Esophagus (tissue), 2 donors: ENCODE results near the gene KNOP1. TPM values are rescaled to one million over a fixed set of nuclear protein-coding genes. Genes with fewer than 3 reads are reported as not detected.

Experiments used
- H3K27ac ChIP-seq, 2 donors: one replicate each; pipeline ENCODE4 v1.5.1; 2013; ENCODE audit warnings: low read depth in 2 of 2, mild to moderate bottlenecking in 2 of 2, inconsistent platforms in 1 of 2, low read length in 1 of 2, moderate library complexity in 1 of 2
- H3K27me3 ChIP-seq, 2 donors: one replicate each; pipeline ENCODE4 v1.6.1; 2013; ENCODE audit warnings: low read length in 2 of 2, control low read depth in 1 of 2, mild to moderate bottlenecking in 1 of 2; ENCODE audit not compliant: insufficient read depth in 2 of 2, control insufficient read depth in 1 of 2
- H3K36me3 ChIP-seq, 2 donors: one replicate each; pipeline ENCODE4 v1.6.1; 2013; ENCODE audit warnings: low read length in 1 of 2; ENCODE audit not compliant: control insufficient read depth in 2 of 2, insufficient read depth in 2 of 2
- H3K4me1 ChIP-seq, 2 donors: one replicate each; pipeline ENCODE4 v1.6.1; 2013; ENCODE audit warnings: low read length in 1 of 2; ENCODE audit not compliant: control insufficient read depth in 2 of 2, insufficient read depth in 2 of 2
- H3K4me3 ChIP-seq, 2 donors: one replicate each; pipeline ENCODE4 v1.5.1; 2013; ENCODE audit warnings: low read length in 2 of 2, mild to moderate bottlenecking in 2 of 2, low read depth in 1 of 2, moderate library complexity in 1 of 2
- H3K9me3 ChIP-seq, 2 donors: one replicate each; pipeline ENCODE4 v1.6.1; 2013; ENCODE audit warnings: mild to moderate bottlenecking in 2 of 2, low read depth in 1 of 2, low read length in 1 of 2, moderate library complexity in 1 of 2; ENCODE audit not compliant: control insufficient read depth in 2 of 2, insufficient read depth in 1 of 2
- WGBS, 2 donors: extraction: QIAGEN DNeasy Blood & Tissue Kit; methylation state at CpG; one replicate each; pipeline ENCODE4 v1.1.7; 2013; 5-methylcytosine and 5-hydroxymethylcytosine counted together
- polyA plus RNA-seq, 2 donors: library from polyadenylated mRNA; stranded (reverse); fragments of 200-250 nt; gene quantifications; one replicate each; pipeline ENCODE4 v1.2.3, GENCODE V29; 2013
- donor health status: healthy with polysubstance abuse.
- donor health status: Bipolar disorder and iron deficiency.

Gene KNOP1
- polyA plus RNA-seq, 2 donors, result 12.8 to 14.3 TPM

- Histone ChIP-seq H3K4me3 (no peak overlapping the region), H3K9me3 (no peaks in the 10 kb centered on the region), H3K4me1 (no peaks in the 10 kb centered on the region), H3K36me3 (no peaks in the 10 kb centered on the region), H3K27me3 (no peaks in the 10 kb centered on the region), H3K27ac (no peak overlapping the region)
- 93 to 96% methylated on average over 3 of the region's 3 CpGs for WGBS, 2 donors
Measured at GRCh38 chr16:19755268-19755667, 37.2 kb upstream of the KNOP1 start.

GRCh38 chr16:19754644-19755036 is 36.6 kb upstream of the KNOP1 start:
- WGBS, 2 donors, result 58 to 81% methylated on average over 1 of the region's 1 CpG
- H3K27ac ChIP-seq, result no peak overlapping the region
- no peaks in the 10 kb centered on the region for H3K9me3 ChIP-seq
- no peaks in the 10 kb centered on the region for H3K36me3 ChIP-seq
- no peaks in the 10 kb centered on the region for H3K27me3 ChIP-seq
- no peaks in the 10 kb centered on the region for H3K4me1 ChIP-seq
- H3K4me3 ChIP-seq, result no peak overlapping the region

GRCh38 chr16:19753815-19754643 is 36.0 kb upstream of the KNOP1 start:
- no peaks in the 10 kb centered on the region for H3K27me3 ChIP-seq
- no peak overlapping the region for H3K4me3 ChIP-seq
- H3K27ac ChIP-seq, result no peak overlapping the region
- no peaks in the 10 kb centered on the region for H3K36me3 ChIP-seq
- no peaks in the 10 kb centered on the region for H3K9me3 ChIP-seq
- no peaks in the 10 kb centered on the region for H3K4me1 ChIP-seq
- 60 to 72% methylated on average over 12 of the region's 12 CpGs for WGBS, 2 donors

- H3K4me1 ChIP-seq, result no peaks in the 10 kb centered on the region
- no peaks in the 10 kb centered on the region for H3K27me3 ChIP-seq
- H3K36me3 ChIP-seq, result no peaks in the 10 kb centered on the region
- WGBS, 2 donors, result 69 to 70% methylated on average over 6 of the region's 6 CpGs
- no peaks in the 10 kb centered on the region for H3K9me3 ChIP-seq
- no peak overlapping the region for H3K4me3 ChIP-seq
- no peak overlapping the region for H3K27ac ChIP-seq
Measured at GRCh38 chr16:19751478-19752385, 33.7 kb upstream of the KNOP1 start.

- 82 to 83% methylated on average over 4 of the region's 4 CpGs for WGBS, 2 donors
- H3K27ac ChIP-seq, result no peak overlapping the region
Measured at GRCh38 chr16:19749571-19750080, 31.6 kb upstream of the KNOP1 start.

GRCh38 chr16:19748389-19749168 is 30.6 kb upstream of the KNOP1 start:
- 46 to 49% methylated on average over 2 of the region's 2 CpGs for WGBS, 2 donors
- Histone ChIP-seq H3K36me3 (no peaks in the 10 kb centered on the region), H3K27me3 (no peaks in the 10 kb centered on the region), H3K4me3 (no peak overlapping the region), H3K27ac (no peak overlapping the region), H3K9me3 (no peaks in the 10 kb centered on the region), H3K4me1 (no peaks in the 10 kb centered on the region)

More at GRCh38 chr16:19749571-19750080, 31.6 kb upstream of the KNOP1 start:
- H3K9me3 ChIP-seq, result no peaks in the 10 kb centered on the region
- no peak overlapping the region for H3K4me3 ChIP-seq
- H3K27me3 ChIP-seq, result no peaks in the 10 kb centered on the region
- no peaks in the 10 kb centered on the region for H3K36me3 ChIP-seq
- no peaks in the 10 kb centered on the region for H3K4me1 ChIP-seq

GRCh38 chr16:19746561-19746960 is 28.5 kb upstream of the KNOP1 start:
- Histone ChIP-seq H3K4me3 (no peak overlapping the region), H3K4me1 (no peaks in the 10 kb centered on the region), H3K27ac (no peak overlapping the region), H3K36me3 (no peaks in the 10 kb centered on the region), H3K27me3 (no peaks in the 10 kb centered on the region), H3K9me3 (no peaks in the 10 kb centered on the region)
- whole genome bisulfite sequencing, 2 donors, result 42 to 61% methylated on average over 4 of the region's 4 CpGs

GRCh38 chr16:19745286-19746010 is 27.4 kb upstream of the KNOP1 start:
- Histone ChIP-seq H3K36me3 (no peaks in the 10 kb centered on the region), H3K27ac (no peak overlapping the region), H3K4me1 (no peaks in the 10 kb centered on the region), H3K9me3 (no peaks in the 10 kb centered on the region), H3K4me3 (no peak overlapping the region), H3K27me3 (no peaks in the 10 kb centered on the region)
- WGBS, 2 donors, result 84 to 88% methylated on average over 9 of the region's 9 CpGs
